Heart left ventricle (tissue), 16 donors: ENCODE measurements around the gene RPF1. TPM values are rescaled to one million over a fixed set of nuclear protein-coding genes. Genes with fewer than 3 reads are reported as not detected.

Source experiments
- ATAC-seq, 4 donors: fragments of 200-7000 bp; cut with Tn5 transposase; one replicate each; pipeline ENCODE4 v1.9.1; 2020 to 2022; ENCODE audit warnings: moderate library complexity in 4 of 4, mild to moderate bottlenecking in 3 of 4, moderate number of reproducible peaks in 1 of 4
- DNase-seq, 5 donors: peaks; one replicate each; pipeline ENCODE4 v3.0.0-alpha.2; 2020
- H3K27ac ChIP-seq, 12 donors: fragments of 200-600 bp; sonication (generic) in 4 of 12; one replicate each; pipeline versions ENCODE4 v1.5.0 to v1.8.0; 2016 to 2022; ENCODE audit warnings: mild to moderate bottlenecking in 2 of 12
- H3K27me3 ChIP-seq, 9 donors: fragments of 200-600 bp; sonication (generic) in 2 of 9; one replicate each; pipeline versions ENCODE4 v1.5.1 to v1.8.0; 2016 to 2022; ENCODE audit warnings: mild to moderate bottlenecking in 3 of 9
- H3K36me3 ChIP-seq, 9 donors: fragments of 200-600 bp; sonication (generic) in 2 of 9; one replicate each; pipeline versions ENCODE4 v1.5.0 to v1.8.0; 2018 to 2022; ENCODE audit warnings: mild to moderate bottlenecking in 2 of 9
- H3K4me1 ChIP-seq, 12 donors: fragments of 200-600 bp; sonication (generic) in 4 of 12; one replicate each; pipeline versions ENCODE4 v1.5.0 to v1.8.0; 2016 to 2022; ENCODE audit warnings: mild to moderate bottlenecking in 3 of 12
- H3K4me3 ChIP-seq, 12 donors: fragments of 200-600 bp; sonication (generic) in 4 of 12; one replicate each; pipeline versions ENCODE4 v1.5.0 to v1.8.0; 2017 to 2022; ENCODE audit warnings: mild to moderate bottlenecking in 9 of 12, moderate library complexity in 4 of 12
- H3K9me3 ChIP-seq, 12 donors: fragments of 200-600 bp; sonication (generic) in 4 of 12; one replicate each; pipeline versions ENCODE4 v1.5.0 to v1.8.0; 2016 to 2022; ENCODE audit warnings: mild to moderate bottlenecking in 1 of 12
- CTCF ChIP-seq, 12 donors: fragments of 200-600 bp; sonication (generic) in 4 of 12; IDR thresholded peaks; one replicate each; pipeline versions ENCODE4 v1.5.0 to v1.8.0; 2018 to 2022; ENCODE audit warnings: antibody characterized with exemption in 12 of 12, mild to moderate bottlenecking in 5 of 12
- POLR2A ChIP-seq, 2 donors: fragments of 450-650 bp; IDR thresholded peaks; one replicate each; pipeline ENCODE4 v1.6.1; 2017; ENCODE audit warnings: antibody characterized with exemption in 2 of 2, mild to moderate bottlenecking in 2 of 2, moderate library complexity in 2 of 2
- WGBS, 4 donors: extraction: QIAGEN DNeasy Blood & Tissue Kit in 2 of 4; methylation state at CpG; one replicate each; pipeline versions ENCODE4 v1.1.5 to v1.1.7; 2013 to 2018; 5-methylcytosine and 5-hydroxymethylcytosine counted together
- intact Hi-C, 10 donors: fragments of 100-400 bp; cut with DNase I; formaldehyde crosslinking; loops; one replicate each; pipeline versions ENCODE4 v1.11.1 to v1.14.2; 2022
- polyA plus RNA-seq, 2 donors: library from polyadenylated mRNA; stranded (reverse); fragments of 200-250 nt; gene quantifications; one replicate each; pipeline ENCODE4 v1.2.3, GENCODE V29; 2013
- total RNA-seq, 9 donors: library from RNA; depleted of rRNA in 2 of 9; stranded (reverse); fragments of >200 nt in 2 of 9; fragmentation: NEBNext Ultra II Directional in 3 of 9; extraction: Animal tissue kit (Norgen Biotek cat#: 25700) in 3 of 9; gene quantifications; one replicate each; pipeline versions ENCODE4 v1.1.0 to v1.2.4, GENCODE V29; 2016 to 2023
- donor health status: ischemic (EF 13 %, LVEDD 7.1; RV severe dilation, severe dysfunction).
- donor health status: healthy with polysubstance abuse.
- donor health status: DM: no; HTN: yes; CAD: no.
- donor health status: DM: no; HTN: no; CAD: no.
- donor health status: ischemic (EF 25% LVEDD 6.9; RV normal size, moderate dysfunction).
- donor health status: ischemic (EF 25% LVEDD 5.7; RV mildly dilated, moderate dysfunction).
- donor health status: healthy.
- donor health status: DM: yes; HTN: yes; CAD: no.
- donor health status: ischemic (EF 35%, LVEDD 5.7; RV mildly dilated, moderate dysfunction).
- donor health status: nonischemic (EF 11% LVEDD 7.7; RV severe dilation, severe dysfunction).
- donor health status: DM: yes; HTN: yes; CAD: no.
- donor health status: PGD.
- donor health status: ischemic (EF 29% LVEDD 5.4; RV normal size, mild dysfunction).
- donor health status: nonischemic (EF 23%, LVEDD 6.1; RV moderate dilation, normal function).

The RPF1 gene
- total and polyA plus RNA-seq, 11 donors: 23.9 to 66.8 (median 34.5) TPM

- Histone ChIP-seq H3K36me3 (peaks cover 0 to 13% (median 0%) of the 10 kb centered on the region in 9 donors), H3K9me3 (no peaks in the 10 kb centered on the region), H3K4me3 (no peak overlapping the region), H3K27me3 (no peaks in the 10 kb centered on the region), H3K4me1 (no peaks in the 10 kb centered on the region), H3K27ac (no peak overlapping the region)
- DNase-seq (no peak), ATAC-seq (no peak)
- TF ChIP-seq POLR2A (IDR thresholded peaks at IDR 0.05) (no peak), CTCF (IDR thresholded peaks at IDR 0.05) (no peak)
- intact Hi-C loops: no loop called here
- 73 to 100% (median 78%) methylated on average over 1 of the region's 1 CpG for WGBS, 4 donors
Measured at GRCh38 chr1:84525779-84526178, 46.7 kb downstream of the RPF1 start.

- no peak for DNase-seq
- intact Hi-C loops: no loop called here
Measured at GRCh38 chr1:84538599-84538998, 59.5 kb downstream of the RPF1 start.

GRCh38 chr1:84539972-84540371 is 60.9 kb downstream of the RPF1 start:
- no peak overlapping the region for H3K27ac ChIP-seq
- 91 to 95% (median 94%) methylated on average over 3 of the region's 3 CpGs for WGBS, 4 donors
- intact Hi-C loops: loop anchor here in 1 of 10 donors (10.0 kb wide), 1 partner anchor 95 kb away; no protein-coding TSS in a partner anchor

More at GRCh38 chr1:84538599-84538998, 59.5 kb downstream of the RPF1 start:
- ATAC-seq: no peak
- TF ChIP-seq POLR2A (IDR thresholded peaks at IDR 0.05) (no peak), CTCF (IDR thresholded peaks at IDR 0.05) (no peak)
- H3K4me3 ChIP-seq: no peak overlapping the region
- peaks cover 0 to 34% (median 14%) of the 10 kb centered on the region in 9 donors for H3K36me3 ChIP-seq
- no peaks in the 10 kb centered on the region for H3K4me1 ChIP-seq
- no peaks in the 10 kb centered on the region for H3K27me3 ChIP-seq
- H3K9me3 ChIP-seq: no peaks in the 10 kb centered on the region
- no peak overlapping the region for H3K27ac ChIP-seq

GRCh38 chr1:84540759-84541158 is 61.7 kb downstream of the RPF1 start:
- WGBS, 4 donors: 42 to 78% (median 64%) methylated on average over 1 of the region's 1 CpG
- Histone ChIP-seq H3K4me1 (no peaks in the 10 kb centered on the region), H3K4me3 (no peak overlapping the region), H3K27ac (no peak overlapping the region), H3K36me3 (peaks cover 0 to 38% (median 14%) of the 10 kb centered on the region in 9 donors), H3K9me3 (no peaks in the 10 kb centered on the region), H3K27me3 (no peaks in the 10 kb centered on the region)
- DNase-seq: no peak
- no peak for TF ChIP-seq CTCF (IDR thresholded peaks at IDR 0.05)
- TF ChIP-seq POLR2A (IDR thresholded peaks at IDR 0.05): no peak
- no peak for ATAC-seq
- intact Hi-C loops: loop anchor here in 1 of 10 donors (10.0 kb wide), 1 partner anchor 96 kb away; no protein-coding TSS in a partner anchor

More at GRCh38 chr1:84539972-84540371, 60.9 kb downstream of the RPF1 start:
- DNase-seq (no peak), ATAC-seq (no peak)
- H3K9me3 ChIP-seq: no peaks in the 10 kb centered on the region
- no peak for TF ChIP-seq CTCF (IDR thresholded peaks at IDR 0.05)
- TF ChIP-seq POLR2A (IDR thresholded peaks at IDR 0.05): no peak
- no peaks in the 10 kb centered on the region for H3K27me3 ChIP-seq
- no peaks in the 10 kb centered on the region for H3K4me1 ChIP-seq
- H3K36me3 ChIP-seq: peaks cover 0 to 38% (median 14%) of the 10 kb centered on the region in 9 donors
- no peak overlapping the region for H3K4me3 ChIP-seq
